Endothelial cell of umbilical vein (primary cell): ENCODE results near the gene FOXP1.
"Not testable (repeated sequence)": the region's sequence is repeated elsewhere in the genome, so short reads cannot be mapped to it uniquely, and the experiment has no call there.

Source experiments
- CTCF ChIP-seq, 2 donors: IDR thresholded peaks; 1 replicate in 1 of 2; 2 replicates in 1 of 2; pipeline ENCODE4 v1.5.1; 2011; ENCODE audit warnings: low read length in 2 of 2, mild to moderate bottlenecking in 2 of 2, moderate library complexity in 2 of 2, control low read depth in 1 of 2, inconsistent platforms in 1 of 2, low read depth in 1 of 2; ENCODE audit not compliant: insufficient read depth in 1 of 2; ENCODE audit errors: extremely low read depth in 1 of 2
- MAX ChIP-seq: IDR thresholded peaks from 2 replicates; pipeline ENCODE4 v1.6.1; 2011; ENCODE audit not compliant: insufficient read depth, insufficient read length
- POLR2A ChIP-seq: IDR thresholded peaks from 2 replicates; pipeline ENCODE4 v1.6.1; 2012; ENCODE audit warnings: low read depth, mild to moderate bottlenecking, control low read depth, low read length
- POLR2AphosphoS5 ChIP-seq: IDR thresholded peaks from 2 replicates; pipeline ENCODE4 v1.6.1; 2012; ENCODE audit warnings: low read depth, mild to moderate bottlenecking, control low read depth, low read length, moderate library complexity; ENCODE audit not compliant: insufficient read depth

GRCh38 chr3:70975981-70976380, 607.5 kb downstream of the FOXP1 start:
- not testable (repeated sequence) for TF ChIP-seq CTCF (IDR thresholded peaks at IDR 0.05; ENCODE audit: extremely low read depth in 1 of 2, insufficient read depth in 1 of 2, low read depth in 1 of 2, low read length in 2 of 2); POLR2A; POLR2AphosphoS5; MAX
